Coronary artery (tissue), 2 donors: Measurements from ENCODE around the gene BMF.

ENCODE experiments used
- DNase-seq: peaks from one replicate; pipeline ENCODE4 v3.0.0-alpha.2; 2017; ENCODE audit warnings: low spot score
- H3K27ac ChIP-seq, 2 donors: fragments of 200-600 bp; sonication (generic); one replicate each; pipeline ENCODE4 v1.5.1; 2016 to 2019
- H3K4me3 ChIP-seq: fragments of 200-600 bp; sonication (generic); 2 replicates; pipeline ENCODE4 v1.5.1; 2016; ENCODE audit warnings: mild to moderate bottlenecking, moderate library complexity
- TF ChIP-seq, protein P1 (sequence below): fragments of 200-600 bp; sonication (generic); IDR thresholded peaks from one replicate; pipeline ENCODE4 v1.5.1; 2019; ENCODE audit warnings: antibody characterized with exemption

The BMF gene

DNA sequence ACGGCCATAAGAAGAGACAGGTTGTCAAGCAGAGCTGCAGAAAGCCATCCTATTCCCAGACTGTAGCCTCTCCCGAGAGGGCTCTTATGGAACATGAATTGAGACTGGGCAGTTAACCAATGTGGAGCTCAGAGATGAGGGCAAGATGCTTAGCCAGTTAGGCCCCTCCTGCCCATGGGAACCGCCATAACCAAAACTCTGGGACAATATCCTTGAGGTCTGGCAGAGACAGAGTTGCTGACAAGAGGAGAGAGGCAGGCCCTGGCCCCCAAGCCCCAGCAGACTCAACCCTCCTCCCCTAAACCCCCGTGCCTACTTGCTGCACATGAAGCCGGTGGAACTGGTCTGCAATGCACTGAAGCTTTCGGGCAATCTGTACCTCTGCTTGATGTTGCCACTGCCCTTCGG lies 4.8 kb downstream of the BMF start:
- TF ChIP-seq, protein P1, sequence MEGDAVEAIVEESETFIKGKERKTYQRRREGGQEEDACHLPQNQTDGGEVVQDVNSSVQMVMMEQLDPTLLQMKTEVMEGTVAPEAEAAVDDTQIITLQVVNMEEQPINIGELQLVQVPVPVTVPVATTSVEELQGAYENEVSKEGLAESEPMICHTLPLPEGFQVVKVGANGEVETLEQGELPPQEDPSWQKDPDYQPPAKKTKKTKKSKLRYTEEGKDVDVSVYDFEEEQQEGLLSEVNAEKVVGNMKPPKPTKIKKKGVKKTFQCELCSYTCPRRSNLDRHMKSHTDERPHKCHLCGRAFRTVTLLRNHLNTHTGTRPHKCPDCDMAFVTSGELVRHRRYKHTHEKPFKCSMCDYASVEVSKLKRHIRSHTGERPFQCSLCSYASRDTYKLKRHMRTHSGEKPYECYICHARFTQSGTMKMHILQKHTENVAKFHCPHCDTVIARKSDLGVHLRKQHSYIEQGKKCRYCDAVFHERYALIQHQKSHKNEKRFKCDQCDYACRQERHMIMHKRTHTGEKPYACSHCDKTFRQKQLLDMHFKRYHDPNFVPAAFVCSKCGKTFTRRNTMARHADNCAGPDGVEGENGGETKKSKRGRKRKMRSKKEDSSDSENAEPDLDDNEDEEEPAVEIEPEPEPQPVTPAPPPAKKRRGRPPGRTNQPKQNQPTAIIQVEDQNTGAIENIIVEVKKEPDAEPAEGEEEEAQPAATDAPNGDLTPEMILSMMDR = no peak
- no peak for DNase-seq
- peak overlapping the region; percentile 29 for H3K4me3 ChIP-seq
- peak overlapping the region; percentile 73 to 88 for H3K27ac ChIP-seq

DNA sequence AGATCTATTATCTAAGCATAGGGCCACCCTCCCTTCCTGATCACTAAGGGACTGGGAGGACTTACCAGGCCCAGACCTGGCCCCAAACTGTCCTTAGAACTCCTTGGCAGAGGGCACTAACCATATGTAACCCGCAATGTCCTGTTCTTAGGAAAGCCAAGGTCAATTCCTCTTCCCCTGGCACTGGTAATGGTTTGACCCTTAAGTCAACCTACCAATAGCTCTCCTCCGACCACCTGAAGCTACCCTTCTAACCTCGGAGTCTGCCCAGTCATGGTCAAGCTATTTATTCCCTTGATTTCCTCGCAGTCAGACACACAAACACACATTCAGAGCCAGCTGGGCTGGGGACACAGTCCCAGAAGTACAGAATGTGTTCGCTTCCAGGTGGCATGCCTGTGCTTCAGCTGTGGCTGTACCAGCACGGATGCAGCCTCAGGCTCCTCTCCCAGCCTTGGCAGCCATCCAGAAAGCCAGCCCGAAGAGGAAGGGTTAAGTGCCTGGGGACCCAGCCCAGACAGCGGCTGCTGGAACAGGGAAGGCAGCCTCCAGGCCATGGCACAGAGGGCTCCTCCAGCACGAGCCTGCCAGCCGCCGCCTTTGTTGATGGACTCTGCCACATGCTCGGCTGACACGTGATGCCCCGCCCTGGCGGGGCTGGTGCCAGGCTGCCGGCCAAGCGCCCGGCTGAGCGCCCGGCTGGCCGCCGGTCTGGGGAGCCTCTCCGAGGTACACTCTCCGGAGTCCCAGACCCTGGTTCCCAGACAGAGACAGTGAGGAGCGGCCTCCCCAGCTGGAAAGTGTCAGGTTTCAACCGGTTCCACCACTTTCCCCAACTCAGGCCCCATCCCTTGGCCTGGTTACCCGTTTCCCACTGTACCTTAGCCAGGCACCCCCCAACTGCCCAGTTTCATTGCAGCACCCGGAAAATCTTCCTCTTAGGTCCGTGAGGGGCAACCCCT lies 5.5 kb downstream of the BMF start:
- TF ChIP-seq, protein P1 = no peak
- H3K27ac ChIP-seq = peak overlapping the region; percentile 73 to 88
- DNase-seq = peak; percentile 85
- H3K4me3 ChIP-seq = peak overlapping the region; percentile 29

DNA sequence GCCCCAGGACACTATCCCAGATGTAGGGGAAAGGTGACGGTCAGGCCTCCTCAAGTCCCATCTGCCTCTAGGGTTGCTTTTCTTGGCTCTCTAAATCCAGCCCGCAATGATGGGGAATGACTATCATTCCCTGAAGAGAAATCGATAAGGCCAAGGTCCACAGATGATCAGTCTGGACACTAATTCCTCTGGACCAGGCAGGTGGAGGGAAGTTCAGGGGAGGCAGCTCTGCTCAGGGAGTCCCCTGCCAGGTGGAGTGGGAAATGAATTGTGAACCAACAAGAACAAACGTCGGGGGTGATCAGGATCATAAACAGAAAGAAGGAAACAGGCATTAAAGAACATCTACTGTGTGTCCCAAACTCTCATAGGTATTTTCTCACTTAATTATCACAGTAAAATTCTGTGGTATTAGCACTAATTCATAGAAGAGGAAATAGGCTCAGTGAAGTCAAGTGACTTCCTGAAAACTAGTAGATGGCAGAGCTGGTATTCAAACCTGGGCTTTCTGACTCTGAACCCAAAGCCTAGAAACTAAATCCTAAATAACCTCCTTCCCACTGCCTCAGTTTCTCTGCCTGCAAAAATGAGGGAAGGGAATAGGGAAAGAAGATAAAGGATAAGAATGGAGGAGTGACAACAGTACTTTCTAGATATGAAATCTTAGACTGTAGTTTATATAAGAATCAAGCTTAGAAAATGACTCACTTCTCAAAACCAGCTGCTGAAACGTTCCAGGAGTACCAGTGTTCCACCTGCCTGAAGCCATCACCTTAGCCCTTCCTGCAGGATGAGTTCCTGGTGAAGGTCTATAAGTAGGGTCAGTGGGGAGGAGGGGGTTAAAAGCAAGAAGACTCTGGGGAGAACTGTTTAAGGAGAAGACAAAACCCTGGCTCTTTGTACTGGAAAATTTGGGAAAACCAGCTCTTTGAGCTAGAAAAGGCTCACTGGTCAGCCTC lies 7.5 kb downstream of the BMF start:
- DNase-seq = no peak
- Histone ChIP-seq H3K4me3 (no peak overlapping the region), H3K27ac (peak overlapping the region; percentile 73 to 88)
- TF ChIP-seq, protein P1 = no peak

DNA sequence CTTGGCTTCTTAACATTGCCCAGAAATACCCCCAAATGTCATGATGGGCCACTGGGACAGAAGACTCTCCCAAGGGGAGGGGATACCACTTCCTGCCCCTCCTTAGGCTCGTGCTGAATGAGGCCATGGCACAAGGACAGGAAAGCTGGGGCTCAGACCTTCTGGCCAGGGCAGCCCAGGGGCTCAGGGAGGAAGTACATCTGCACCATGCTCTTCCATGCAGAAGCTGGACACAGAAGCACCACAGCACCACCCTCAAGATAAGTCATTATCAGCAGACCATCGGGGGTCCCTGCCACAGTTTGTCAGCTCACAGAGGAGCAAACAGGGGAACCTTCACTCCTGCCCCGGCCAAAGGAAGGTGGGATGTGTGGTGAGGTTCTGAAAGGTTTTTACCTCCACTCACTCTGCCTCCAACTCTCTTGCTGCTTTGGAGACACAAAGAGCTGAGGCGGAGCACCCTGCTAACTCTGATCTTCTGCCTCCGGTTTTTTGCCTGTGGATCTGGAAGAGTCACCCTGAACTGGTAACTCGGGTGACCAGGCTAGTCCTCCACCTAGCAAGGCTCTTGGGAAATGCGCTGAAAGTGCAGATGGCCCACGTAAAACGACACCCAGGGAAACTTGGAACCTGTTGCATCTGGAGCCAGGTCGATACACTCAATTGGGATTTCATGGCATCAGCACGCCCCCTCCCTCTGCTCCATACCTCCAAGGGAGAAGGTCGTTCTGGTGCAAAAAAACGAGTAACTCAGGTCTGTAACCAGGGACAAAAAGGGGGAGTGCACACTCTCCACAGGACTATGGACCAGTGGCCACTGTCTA lies 8.3 kb downstream of the BMF start:
- TF ChIP-seq, protein P1 = no peak

DNA sequence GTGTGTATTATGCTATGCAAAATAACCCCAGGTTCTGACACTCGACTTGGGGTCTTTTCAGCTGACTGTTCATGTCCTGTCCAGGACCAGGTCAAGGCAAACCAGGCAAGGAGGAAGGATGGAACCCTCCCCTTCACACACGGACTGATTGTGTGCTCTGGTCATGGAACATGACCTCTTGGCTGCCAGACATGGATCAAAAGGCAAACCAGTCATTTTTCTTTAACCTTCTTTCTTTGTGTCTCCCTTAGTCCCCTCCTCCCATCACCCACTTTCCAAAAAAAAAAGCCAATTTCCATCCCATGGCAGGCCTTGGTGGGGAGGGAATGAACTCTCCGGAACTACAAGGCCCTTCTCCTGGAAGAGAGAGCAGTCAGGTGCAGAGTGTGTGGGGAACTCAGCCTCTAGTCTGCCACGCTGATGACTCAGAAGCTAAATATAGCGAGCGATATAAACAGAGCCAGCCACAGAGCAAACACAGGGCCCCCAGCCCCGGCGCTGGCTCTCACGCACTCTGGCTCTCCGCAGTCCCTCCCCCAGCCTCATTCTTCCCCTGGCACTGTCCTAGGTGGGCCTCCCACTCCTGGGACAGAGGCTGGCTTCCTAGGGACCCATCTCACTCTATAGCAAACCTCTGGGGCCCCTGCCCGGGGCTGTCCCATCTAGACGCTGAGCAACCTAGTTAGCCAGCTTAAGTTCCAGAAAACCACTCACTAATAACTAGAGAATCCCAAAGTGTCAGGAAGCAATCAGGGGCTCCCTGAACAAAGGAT lies 10.0 kb downstream of the BMF start:
- DNase-seq = peak; percentile 87
- TF ChIP-seq, protein P1 = no peak
- peak overlapping the region; percentile 34 for H3K4me3 ChIP-seq
- H3K27ac ChIP-seq = peak overlapping the region; percentile 82 to 89

More for the DNA sequence above, 8.3 kb downstream of the BMF start:
- no peak for DNase-seq
- H3K4me3 ChIP-seq = no peak overlapping the region
- peak overlapping the region; percentile 73 to 88 for H3K27ac ChIP-seq
